AG04449 (cell line): ENCODE measurements around the gene HECTD1.

Source experiments
- CTCF ChIA-PET: fragments of 350-600 bp; formaldehyde crosslinking; extraction: SDS; loops from one replicate; lab custom pipeline; 2021; ENCODE audit warnings: antibody characterized with exemption; lab: Yijun Ruan, JAX
- POLR2A ChIA-PET: fragments of 400-600, 350-600 bp; formaldehyde crosslinking; extraction: SDS; loops from one replicate; lab custom pipeline; 2020; ENCODE audit warnings: antibody characterized with exemption, inconsistent platforms; lab: Yijun Ruan, JAX
- DNase-seq: peaks from one replicate; pipeline ENCODE4 v3.0.0-alpha.2; 2010; ENCODE audit warnings: low read depth, low spot score
- H3K4me3 ChIP-seq: 2 replicates; pipeline ENCODE4 v1.5.1; 2011; ENCODE audit warnings: low read depth, mild to moderate bottlenecking, control low read depth, low read length
- TF ChIP-seq, protein P1 (sequence below): IDR thresholded peaks from one replicate; pipeline ENCODE4 v1.5.1; 2011; ENCODE audit warnings: mild to moderate bottlenecking, moderate library complexity, low read length, control low read depth, inconsistent platforms; ENCODE audit not compliant: insufficient read depth; ENCODE audit errors: missing control alignments

HECTD1 gene

DNA sequence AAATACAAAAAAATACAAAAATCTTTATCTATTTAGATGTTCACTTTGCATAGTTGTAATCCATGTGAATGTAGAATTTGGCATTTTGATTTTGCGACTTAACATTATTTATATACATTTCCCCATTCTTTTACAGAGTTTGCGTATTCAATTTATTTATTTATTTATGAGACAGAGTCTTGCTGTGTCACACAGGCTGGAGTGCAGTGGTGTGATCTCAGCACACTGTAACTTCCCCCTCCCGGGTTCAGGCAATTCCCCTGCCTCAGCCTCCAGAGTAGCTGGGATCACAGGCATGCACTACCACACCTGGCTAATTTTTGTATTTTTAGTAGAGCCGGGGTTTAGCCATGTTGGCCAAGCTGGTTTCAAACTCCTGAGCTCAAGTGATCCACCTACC, 156.1 kb downstream of the HECTD1 start:
- H3K4me3 ChIP-seq = no peak overlapping the region
- TF ChIP-seq, protein P1, sequence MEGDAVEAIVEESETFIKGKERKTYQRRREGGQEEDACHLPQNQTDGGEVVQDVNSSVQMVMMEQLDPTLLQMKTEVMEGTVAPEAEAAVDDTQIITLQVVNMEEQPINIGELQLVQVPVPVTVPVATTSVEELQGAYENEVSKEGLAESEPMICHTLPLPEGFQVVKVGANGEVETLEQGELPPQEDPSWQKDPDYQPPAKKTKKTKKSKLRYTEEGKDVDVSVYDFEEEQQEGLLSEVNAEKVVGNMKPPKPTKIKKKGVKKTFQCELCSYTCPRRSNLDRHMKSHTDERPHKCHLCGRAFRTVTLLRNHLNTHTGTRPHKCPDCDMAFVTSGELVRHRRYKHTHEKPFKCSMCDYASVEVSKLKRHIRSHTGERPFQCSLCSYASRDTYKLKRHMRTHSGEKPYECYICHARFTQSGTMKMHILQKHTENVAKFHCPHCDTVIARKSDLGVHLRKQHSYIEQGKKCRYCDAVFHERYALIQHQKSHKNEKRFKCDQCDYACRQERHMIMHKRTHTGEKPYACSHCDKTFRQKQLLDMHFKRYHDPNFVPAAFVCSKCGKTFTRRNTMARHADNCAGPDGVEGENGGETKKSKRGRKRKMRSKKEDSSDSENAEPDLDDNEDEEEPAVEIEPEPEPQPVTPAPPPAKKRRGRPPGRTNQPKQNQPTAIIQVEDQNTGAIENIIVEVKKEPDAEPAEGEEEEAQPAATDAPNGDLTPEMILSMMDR = no peak
- POLR2A ChIA-PET = no interaction called here
- DNase-seq = no peak
- CTCF ChIA-PET = interaction anchor here (2.5 kb wide), 1 partner anchor 31 kb away, joined by 10 read pairs; no protein-coding TSS in a partner anchor

DNA sequence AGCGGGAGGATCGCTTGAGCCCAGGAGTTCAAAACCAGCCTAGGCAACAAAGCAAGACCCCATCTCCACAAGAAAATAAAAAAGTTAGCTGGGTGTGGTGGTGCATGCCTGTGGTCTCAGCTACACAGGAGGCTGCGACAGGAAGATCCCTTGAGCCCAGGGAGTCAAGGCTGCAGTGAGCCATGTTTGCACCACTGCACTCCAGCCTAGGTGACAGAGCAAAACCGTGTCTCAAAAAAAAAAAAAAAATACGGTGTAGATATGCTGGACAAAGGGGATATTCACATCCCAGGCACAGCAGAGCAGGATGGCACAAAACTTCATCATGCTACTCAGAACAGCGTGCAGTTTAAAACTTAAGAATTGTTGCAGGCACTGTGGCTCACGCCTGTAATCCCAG, 156.6 kb downstream of the HECTD1 start:
- ChIA-PET POLR2A (no interaction called here), CTCF (no interaction called here)
- no peak for DNase-seq

More for the DNA sequence above, 156.6 kb downstream of the HECTD1 start:
- H3K4me3 ChIP-seq = no peak overlapping the region
- TF ChIP-seq, protein P1 = no peak
